ENCODE results near the gene WBP2. TPM values are rescaled to one million over a fixed set of nuclear protein-coding genes. Genes with fewer than 3 reads are reported as not detected.
A peak's percentile ranks its signal among the peaks of the same experiment; 100 is the strongest.

WBP2 gene
- total RNA-seq, 3 donors from 2014 or later: 99.1 to 114 (median 99.8) TPM

- peak overlapping the region; percentile 90 for H3K4me3 ChIP-seq
- ATAC-seq (peak; percentile 20), DNase-seq (peak; percentile 42 to 59 (median 57))
- peaks cover 20% of the 10 kb centered on the region for H3K4me1 ChIP-seq (ENCODE audit: low read depth)
- no peaks in the 10 kb centered on the region for H3K9me3 ChIP-seq
- TF ChIP-seq CTCF (IDR thresholded peaks at IDR 0.05): no peak
- no peaks in the 10 kb centered on the region for H3K36me3 ChIP-seq (ENCODE audit: low read depth)
- intact Hi-C loops (cut with DNase I, micrococcal nuclease): no loop called here
These were observed 40.4 kb upstream of the WBP2 start for GRCh38 chr17:75895370-75896155.

- intact Hi-C loops (cut with DNase I, micrococcal nuclease): no loop called here
- ATAC-seq (no peak), DNase-seq (no peak)
- no peak for TF ChIP-seq CTCF (IDR thresholded peaks at IDR 0.05)
- Histone ChIP-seq H3K36me3 (ENCODE audit: low read depth) (no peaks in the 10 kb centered on the region), H3K9me3 (no peaks in the 10 kb centered on the region), H3K4me3 (no peak overlapping the region), H3K4me1 (ENCODE audit: low read depth) (peaks cover 20% of the 10 kb centered on the region)
These were observed 39.1 kb upstream of the WBP2 start for GRCh38 chr17:75894049-75894733.

- H3K36me3 ChIP-seq (ENCODE audit: low read depth): no peaks in the 10 kb centered on the region
- intact Hi-C loops (cut with DNase I, micrococcal nuclease): no loop called here
- no peak for TF ChIP-seq CTCF (IDR thresholded peaks at IDR 0.05)
- no peak overlapping the region for H3K4me3 ChIP-seq
- peaks cover 20% of the 10 kb centered on the region for H3K4me1 ChIP-seq (ENCODE audit: low read depth)
- DNase-seq (no peak), ATAC-seq (no peak)
- H3K9me3 ChIP-seq: no peaks in the 10 kb centered on the region
These were observed 38.3 kb upstream of the WBP2 start for GRCh38 chr17:75893305-75894048.

- H3K36me3 ChIP-seq (ENCODE audit: low read depth): no peaks in the 10 kb centered on the region
- intact Hi-C loops (cut with DNase I, micrococcal nuclease): no loop called here
- H3K9me3 ChIP-seq: no peaks in the 10 kb centered on the region
- TF ChIP-seq CTCF (IDR thresholded peaks at IDR 0.05): no peak
- DNase-seq (no peak), ATAC-seq (no peak)
- H3K4me3 ChIP-seq: no peak overlapping the region
- peaks cover 20% of the 10 kb centered on the region for H3K4me1 ChIP-seq (ENCODE audit: low read depth)
These were observed 37.6 kb upstream of the WBP2 start for GRCh38 chr17:75892556-75893224.

Measured in mucosa of descending colon (tissue), 3 donors.